Rectal smooth muscle tissue (tissue), 1 donor: ENCODE data around the gene ABCA2.

Experiments
- H3K27ac ChIP-seq: one replicate; pipeline ENCODE4 v1.7.0; 2013; ENCODE audit warnings: low read depth, low read length, inconsistent platforms
- H3K27me3 ChIP-seq: one replicate; pipeline ENCODE4 v1.7.0; 2013; ENCODE audit warnings: low read length; ENCODE audit not compliant: control insufficient read depth, insufficient read depth
- H3K36me3 ChIP-seq: one replicate; pipeline ENCODE4 v1.7.0; 2013; ENCODE audit warnings: low read length; ENCODE audit not compliant: control insufficient read depth, insufficient read depth
- H3K4me1 ChIP-seq: one replicate; pipeline ENCODE4 v1.7.0; 2013; ENCODE audit warnings: low read length; ENCODE audit not compliant: control insufficient read depth, insufficient read depth
- H3K4me3 ChIP-seq: one replicate; pipeline ENCODE4 v1.7.0; 2013; ENCODE audit warnings: low read length
- H3K9ac ChIP-seq: one replicate; pipeline ENCODE4 v1.7.0; 2013; ENCODE audit warnings: low read length

The ABCA2 gene

DNA sequence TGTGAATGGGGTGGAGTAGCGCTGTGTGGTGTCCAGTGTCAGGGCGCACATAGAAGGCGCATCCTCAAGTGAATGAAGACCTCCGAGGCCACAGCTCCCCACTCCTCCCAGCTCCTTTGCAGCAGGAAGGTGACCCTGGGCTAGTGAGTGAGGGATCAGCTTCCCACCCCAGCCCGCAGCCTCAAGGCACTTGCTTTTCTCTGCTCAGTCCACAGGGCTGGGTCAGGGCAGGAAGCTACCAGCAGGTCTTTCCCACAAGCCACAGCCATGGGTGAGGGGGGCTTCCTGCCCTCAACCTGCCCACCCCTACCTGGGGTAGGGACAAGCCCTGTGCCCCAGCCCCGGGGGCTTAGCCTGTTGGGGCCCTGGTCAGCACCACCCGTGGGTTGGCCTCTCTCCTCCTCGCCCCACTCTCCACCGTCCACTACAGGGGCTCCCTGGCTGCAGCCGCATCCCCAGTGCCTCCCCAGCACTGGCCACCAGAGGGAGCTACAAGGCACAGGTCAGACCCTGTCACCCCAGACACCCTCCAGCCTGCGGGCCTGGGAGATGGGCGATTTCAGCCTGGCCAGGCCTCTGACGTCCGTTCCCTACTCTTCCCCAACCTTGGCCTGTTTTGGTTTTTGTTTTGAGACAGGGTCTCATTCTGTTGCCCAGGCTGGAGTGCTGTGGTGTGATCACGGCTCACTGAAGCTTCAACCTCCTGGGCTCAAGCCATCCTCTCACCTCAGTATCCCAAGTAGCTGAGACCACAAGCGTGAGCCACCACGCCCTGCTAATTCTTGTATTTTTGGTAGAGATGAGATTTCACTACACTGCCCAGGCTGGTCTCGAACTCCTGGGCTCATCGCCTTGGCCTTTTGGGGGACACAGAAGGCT is 1.3 kb upstream of the ABCA2 start:
- Histone ChIP-seq H3K9ac (no peak overlapping the region), H3K4me3 (peak overlapping the region; percentile 65), H3K36me3 (no peaks in the 10 kb centered on the region), H3K27me3 (no peaks in the 10 kb centered on the region), H3K27ac (no peak overlapping the region), H3K4me1 (peaks cover 12% of the 10 kb centered on the region)

GRCh38 chr9:137028263-137029057 is 423 bp upstream of the ABCA2 start:
- Histone ChIP-seq H3K4me1 (peaks cover 12% of the 10 kb centered on the region), H3K36me3 (no peaks in the 10 kb centered on the region), H3K9ac (no peak overlapping the region), H3K27ac (no peak overlapping the region), H3K4me3 (peak overlapping the region; percentile 65), H3K27me3 (no peaks in the 10 kb centered on the region)

DNA sequence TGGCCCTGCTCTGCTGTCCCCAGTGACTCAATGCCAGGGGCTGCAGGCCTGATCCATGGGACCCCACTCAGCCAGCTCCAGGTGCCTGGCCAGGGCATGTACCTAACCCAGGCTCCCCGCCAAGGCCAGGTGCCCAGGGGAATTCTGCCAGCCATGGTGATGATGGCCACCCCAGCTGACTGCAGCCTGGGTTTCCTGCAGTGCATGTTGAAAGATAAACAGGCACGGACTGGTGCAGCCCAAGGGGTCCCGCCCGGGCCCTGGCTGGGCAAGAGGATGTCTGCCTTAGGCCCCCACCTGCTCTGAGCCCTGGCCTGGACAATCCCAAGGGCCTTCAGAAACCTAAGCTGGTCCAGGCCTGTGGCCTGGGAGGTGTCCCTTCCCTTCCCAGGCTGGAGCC is 1.2 kb downstream of the ABCA2 start:
- Histone ChIP-seq H3K27ac (no peak overlapping the region), H3K36me3 (no peaks in the 10 kb centered on the region), H3K4me3 (no peak overlapping the region), H3K27me3 (no peaks in the 10 kb centered on the region), H3K4me1 (peaks cover 12% of the 10 kb centered on the region), H3K9ac (no peak overlapping the region)

- Histone ChIP-seq H3K9ac (no peak overlapping the region), H3K27ac (no peak overlapping the region), H3K27me3 (no peaks in the 10 kb centered on the region)
Observed at GRCh38 chr9:137026384-137026783, 1.7 kb downstream of the ABCA2 start.

DNA sequence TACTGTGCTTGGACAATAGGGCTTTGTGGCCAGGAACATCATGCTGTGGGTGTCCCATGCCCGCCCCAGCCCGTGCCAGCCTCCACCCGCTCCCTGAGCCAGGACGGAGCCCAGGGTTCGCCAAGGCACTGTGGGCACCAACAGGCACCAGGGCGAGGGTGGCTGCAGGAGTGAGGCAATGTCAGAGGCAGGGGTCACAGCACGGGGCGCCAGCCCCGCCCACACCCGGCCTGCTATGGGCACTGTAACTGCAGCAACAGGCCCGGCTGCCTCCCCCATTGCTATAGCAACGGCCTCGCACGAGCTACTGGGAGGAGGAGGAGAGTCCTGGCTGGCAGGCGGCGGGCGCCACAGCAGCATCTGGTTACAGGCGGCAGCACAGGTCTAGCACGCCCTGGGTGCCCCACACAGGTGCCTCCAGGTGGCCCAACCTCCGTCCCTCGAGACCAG is 2.5 kb downstream of the ABCA2 start:
- H3K9ac ChIP-seq, result no peak overlapping the region
- H3K36me3 ChIP-seq, result no peaks in the 10 kb centered on the region
- no peaks in the 10 kb centered on the region for H3K27me3 ChIP-seq
- H3K4me3 ChIP-seq, result no peak overlapping the region
- H3K4me1 ChIP-seq, result peaks cover 12% of the 10 kb centered on the region
- no peak overlapping the region for H3K27ac ChIP-seq

More at GRCh38 chr9:137026384-137026783, 1.7 kb downstream of the ABCA2 start:
- peaks cover 12% of the 10 kb centered on the region for H3K4me1 ChIP-seq
- H3K36me3 ChIP-seq, result no peaks in the 10 kb centered on the region
- H3K4me3 ChIP-seq, result no peak overlapping the region

- Histone ChIP-seq H3K27ac (no peak overlapping the region), H3K36me3 (no peaks in the 10 kb centered on the region), H3K4me3 (no peak overlapping the region), H3K9ac (no peak overlapping the region), H3K27me3 (no peaks in the 10 kb centered on the region), H3K4me1 (peaks cover 4% of the 10 kb centered on the region)
Observed at GRCh38 chr9:137023583-137023991, 4.5 kb downstream of the ABCA2 start.

DNA sequence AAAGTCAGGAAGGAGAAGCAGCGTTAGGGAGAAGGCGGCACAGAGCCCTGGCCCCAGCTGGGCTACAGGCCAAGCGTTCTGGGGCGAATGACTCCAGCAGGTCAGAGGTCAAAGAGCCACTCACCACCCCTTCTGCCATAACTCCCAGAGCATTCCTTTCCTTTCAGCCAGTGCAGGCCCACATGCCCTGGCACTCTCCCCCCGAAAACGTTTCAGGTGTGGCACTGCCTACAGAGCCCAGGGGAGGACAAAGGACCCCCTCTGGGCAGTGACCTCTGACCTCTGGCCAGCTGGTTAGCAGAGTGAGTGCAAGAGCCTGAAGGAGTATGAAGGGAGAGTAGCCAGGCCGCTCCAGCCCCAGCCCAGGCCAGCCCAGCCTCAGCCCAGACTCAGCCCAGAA is 4.9 kb downstream of the ABCA2 start:
- no peak overlapping the region for H3K27ac ChIP-seq
- no peaks in the 10 kb centered on the region for H3K36me3 ChIP-seq
- no peak overlapping the region for H3K9ac ChIP-seq
- H3K27me3 ChIP-seq, result no peaks in the 10 kb centered on the region
- no peak overlapping the region for H3K4me3 ChIP-seq
- peaks cover 4% of the 10 kb centered on the region for H3K4me1 ChIP-seq

DNA sequence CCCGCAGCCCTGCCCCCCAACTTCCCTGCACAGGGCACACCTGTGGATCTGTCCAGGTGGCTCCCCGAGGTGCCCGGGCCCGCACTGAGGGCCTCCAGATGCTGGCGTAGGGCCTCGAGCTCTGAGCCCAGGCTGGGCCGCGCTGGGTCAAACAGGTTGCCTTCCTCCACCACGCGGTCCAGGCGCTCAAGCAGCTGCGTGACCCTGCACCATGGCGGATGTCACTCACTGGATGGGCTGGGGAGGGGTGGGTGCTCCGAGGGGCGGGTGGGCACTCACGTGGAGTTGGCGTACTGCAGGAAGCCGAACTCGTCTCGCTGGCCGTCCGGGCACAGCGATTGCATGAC is 5.4 kb downstream of the ABCA2 start:
- Histone ChIP-seq H3K36me3 (no peaks in the 10 kb centered on the region), H3K27ac (no peak overlapping the region), H3K9ac (no peak overlapping the region)

DNA sequence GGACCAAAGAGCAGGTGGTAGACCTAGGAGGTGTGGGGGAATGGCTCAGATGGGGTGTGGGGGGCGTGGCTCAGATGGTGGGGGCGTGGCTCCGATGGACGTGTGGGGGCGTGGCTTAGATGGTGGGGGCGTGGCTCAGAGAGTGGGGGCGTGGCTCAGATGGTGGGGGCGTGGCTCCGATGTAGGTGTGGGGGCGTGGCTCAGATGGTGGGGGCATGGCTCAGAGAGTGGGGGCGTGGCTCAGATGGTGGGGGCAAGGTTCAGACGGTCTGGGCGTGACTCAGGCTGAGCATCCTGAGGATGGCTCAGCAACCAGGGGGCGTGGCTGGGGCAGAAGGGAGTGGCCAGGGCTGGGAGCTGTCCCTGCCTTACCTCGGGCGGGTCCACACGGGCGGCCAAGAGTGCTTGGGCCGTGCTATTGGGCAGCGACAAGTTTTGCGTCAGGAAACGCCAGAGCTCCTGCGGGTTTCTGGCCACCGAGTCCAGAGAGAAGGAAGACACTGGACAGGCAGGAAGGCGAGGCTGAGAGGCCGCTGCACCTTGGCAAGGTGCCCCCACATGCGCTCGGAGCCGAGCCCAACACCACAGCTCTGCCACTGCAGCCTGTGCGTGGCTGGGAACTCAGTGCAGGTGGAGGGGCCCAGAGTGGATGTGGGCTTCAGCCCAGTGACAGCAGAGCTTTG is 5.9 kb downstream of the ABCA2 start:
- H3K27ac ChIP-seq, result no peak overlapping the region
- H3K27me3 ChIP-seq, result no peaks in the 10 kb centered on the region
- no peak overlapping the region for H3K9ac ChIP-seq
- no peak overlapping the region for H3K4me3 ChIP-seq
- no peaks in the 10 kb centered on the region for H3K36me3 ChIP-seq
- H3K4me1 ChIP-seq, result no peaks in the 10 kb centered on the region

More for the DNA sequence above, 5.4 kb downstream of the ABCA2 start:
- H3K4me3 ChIP-seq, result no peak overlapping the region
- no peaks in the 10 kb centered on the region for H3K27me3 ChIP-seq
- H3K4me1 ChIP-seq, result peaks cover 4% of the 10 kb centered on the region

GRCh38 chr9:137021568-137021978 is 6.5 kb downstream of the ABCA2 start:
- H3K9ac ChIP-seq, result no peak overlapping the region
- H3K27ac ChIP-seq, result no peak overlapping the region
- no peaks in the 10 kb centered on the region for H3K36me3 ChIP-seq
- no peak overlapping the region for H3K4me3 ChIP-seq
- no peaks in the 10 kb centered on the region for H3K27me3 ChIP-seq
- no peaks in the 10 kb centered on the region for H3K4me1 ChIP-seq

GRCh38 chr9:137020771-137021567 is 7.1 kb downstream of the ABCA2 start:
- Histone ChIP-seq H3K27me3 (no peaks in the 10 kb centered on the region), H3K4me3 (no peak overlapping the region), H3K27ac (no peak overlapping the region), H3K4me1 (no peaks in the 10 kb centered on the region), H3K9ac (no peak overlapping the region), H3K36me3 (peaks cover 4% of the 10 kb centered on the region)
